ENCODE measurements around the gene LBX1.

Gene LBX1

GRCh38 chr10:101256387-101256786, 27.1 kb upstream of the LBX1 start:
- TF ChIP-seq ZBTB7A (IDR thresholded peaks at IDR 0.05; ENCODE audit: low read depth) (no peak), USF1 (IDR thresholded peaks at IDR 0.05) (no peak), YY1 (IDR thresholded peaks at IDR 0.05; ENCODE audit: low read depth) (no peak), CEBPB (IDR thresholded peaks at IDR 0.05) (no peak), TAF1 (IDR thresholded peaks at IDR 0.05; ENCODE audit: low read depth) (no peak), EP300 (IDR thresholded peaks at IDR 0.05; ENCODE audit: borderline replicate concordance) (no peak), FOXM1 (IDR thresholded peaks at IDR 0.05; ENCODE audit: borderline replicate concordance, low read depth) (no peak), NFIC (IDR thresholded peaks at IDR 0.05) (no peak), TEAD4 (IDR thresholded peaks at IDR 0.05) (no peak), REST (IDR thresholded peaks at IDR 0.05; ENCODE audit: low read depth) (no peak), EGR1 (IDR thresholded peaks at IDR 0.05) (no peak), RAD21 (IDR thresholded peaks at IDR 0.05; ENCODE audit: low read depth) (no peak)

- TF ChIP-seq CREB1 (IDR thresholded peaks at IDR 0.05; ENCODE audit: low read depth) (no peak), REST (IDR thresholded peaks at IDR 0.05; ENCODE audit: low read depth) (no peak), TCF12 (IDR thresholded peaks at IDR 0.05; ENCODE audit: low read depth) (no peak), EGR1 (IDR thresholded peaks at IDR 0.05) (no peak)
Measured at GRCh38 chr10:101250136-101250535, 20.9 kb upstream of the LBX1 start.

- no peak for TF ChIP-seq TEAD4 (IDR thresholded peaks at IDR 0.05)
- TF ChIP-seq MAX (IDR thresholded peaks at IDR 0.05), result no peak
- TF ChIP-seq CREB1 (IDR thresholded peaks at IDR 0.05; ENCODE audit: low read depth), result no peak
- no peak for TF ChIP-seq ZBTB7A (IDR thresholded peaks at IDR 0.05; ENCODE audit: low read depth)
- no peak for TF ChIP-seq CEBPB (IDR thresholded peaks at IDR 0.05)
- no peak for TF ChIP-seq EGR1 (IDR thresholded peaks at IDR 0.05)
- no peak for TF ChIP-seq TAF1 (IDR thresholded peaks at IDR 0.05; ENCODE audit: low read depth)
- TF ChIP-seq FOXM1 (IDR thresholded peaks at IDR 0.05; ENCODE audit: borderline replicate concordance, low read depth), result no peak
- TF ChIP-seq EP300 (IDR thresholded peaks at IDR 0.05; ENCODE audit: borderline replicate concordance), result no peak
- TF ChIP-seq RAD21 (IDR thresholded peaks at IDR 0.05; ENCODE audit: low read depth), result no peak
- TF ChIP-seq YY1 (IDR thresholded peaks at IDR 0.05; ENCODE audit: low read depth), result no peak
- no peak for TF ChIP-seq REST (IDR thresholded peaks at IDR 0.05; ENCODE audit: low read depth)
- TF ChIP-seq USF1 (IDR thresholded peaks at IDR 0.05), result no peak
- no peak for TF ChIP-seq TCF12 (IDR thresholded peaks at IDR 0.05; ENCODE audit: low read depth)
- no peak for TF ChIP-seq NFIC (IDR thresholded peaks at IDR 0.05)
Measured at GRCh38 chr10:101249171-101249581, 19.9 kb upstream of the LBX1 start.

GRCh38 chr10:101246639-101247038, 17.4 kb upstream of the LBX1 start:
- TF ChIP-seq TAF1 (IDR thresholded peaks at IDR 0.05; ENCODE audit: low read depth) (no peak), TCF12 (IDR thresholded peaks at IDR 0.05; ENCODE audit: low read depth) (no peak), CREB1 (IDR thresholded peaks at IDR 0.05; ENCODE audit: low read depth) (no peak), EP300 (IDR thresholded peaks at IDR 0.05; ENCODE audit: borderline replicate concordance) (no peak), NFIC (IDR thresholded peaks at IDR 0.05) (no peak), REST (IDR thresholded peaks at IDR 0.05; ENCODE audit: low read depth) (no peak), RAD21 (IDR thresholded peaks at IDR 0.05; ENCODE audit: low read depth) (no peak), EGR1 (IDR thresholded peaks at IDR 0.05) (no peak), FOXM1 (IDR thresholded peaks at IDR 0.05; ENCODE audit: borderline replicate concordance, low read depth) (no peak), ZBTB7A (IDR thresholded peaks at IDR 0.05; ENCODE audit: low read depth) (no peak), MAX (IDR thresholded peaks at IDR 0.05) (no peak), YY1 (IDR thresholded peaks at IDR 0.05; ENCODE audit: low read depth) (no peak), TEAD4 (IDR thresholded peaks at IDR 0.05) (no peak), CEBPB (IDR thresholded peaks at IDR 0.05) (no peak)
